HG02943 (cell line): ENCODE results near the gene OCRL.

Source experiments
- ATAC-seq: cut with Tn5 transposase; IDR thresholded peaks from one replicate; pipeline ENCODE4 v1.9.1; 2021; ENCODE audit warnings: mild to moderate bottlenecking, low read depth, moderate library complexity; ENCODE audit not compliant: unreplicated experiment

Gene OCRL

DNA sequence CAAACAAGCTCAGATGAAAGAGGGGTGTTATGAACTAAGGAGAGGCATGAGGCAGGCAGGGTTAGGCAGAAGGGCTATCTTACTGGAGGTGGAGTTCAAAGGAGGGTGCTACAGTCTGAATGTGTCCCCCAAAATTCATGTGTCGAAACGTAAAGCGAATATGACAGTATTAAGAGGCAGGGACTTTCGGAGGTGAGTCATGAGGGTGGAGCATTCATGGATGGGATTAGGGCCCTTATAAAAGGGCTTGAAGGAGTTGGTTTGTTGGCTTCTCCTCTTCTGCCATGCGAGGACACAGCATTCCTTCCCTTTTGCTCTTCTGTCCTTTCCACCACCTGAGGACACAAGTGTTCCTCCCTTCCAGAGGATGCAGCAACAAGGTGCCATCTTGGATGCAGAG, 91.8 kb downstream of the OCRL start:
- ATAC-seq, result no peak

DNA sequence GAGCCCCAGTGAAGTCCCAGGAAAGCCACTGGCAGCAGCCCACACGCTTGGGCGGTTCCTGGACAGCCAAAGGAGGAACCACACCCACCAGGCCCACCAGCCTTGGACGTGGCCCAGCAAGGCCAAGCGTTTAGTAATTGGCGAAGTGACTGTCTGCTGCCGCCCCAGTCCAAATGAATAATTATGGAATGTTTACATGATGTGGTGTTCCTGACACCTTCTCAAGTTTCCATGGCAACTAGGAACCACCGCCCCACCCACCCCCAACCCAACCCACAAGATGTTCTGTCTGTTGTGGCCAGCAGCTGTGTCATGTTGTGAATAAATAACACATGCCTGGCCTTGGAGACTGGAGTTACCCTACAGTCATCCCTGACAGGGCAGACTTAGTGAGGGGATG, 92.4 kb downstream of the OCRL start:
- ATAC-seq, result no peak

DNA sequence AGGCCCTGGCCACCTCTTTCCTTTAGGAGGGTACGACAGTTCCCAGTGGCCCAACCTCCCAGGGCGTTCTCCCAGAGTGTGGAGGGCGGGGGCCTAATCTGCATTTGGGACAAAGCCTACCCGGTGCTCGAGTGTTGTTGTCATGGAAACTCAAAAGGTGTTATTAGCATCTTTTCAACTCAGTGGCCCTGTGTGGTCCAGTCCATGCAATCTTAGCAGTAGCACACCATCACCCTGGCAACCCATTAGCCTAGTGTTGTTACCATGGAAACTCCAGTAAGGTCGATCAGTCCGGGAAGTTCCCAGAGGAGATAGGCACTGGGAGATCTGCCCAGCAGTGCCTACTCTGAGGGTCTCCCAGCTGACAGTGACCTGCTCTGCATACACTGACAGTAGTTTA, 94.5 kb downstream of the OCRL start:
- ATAC-seq, result no peak

DNA sequence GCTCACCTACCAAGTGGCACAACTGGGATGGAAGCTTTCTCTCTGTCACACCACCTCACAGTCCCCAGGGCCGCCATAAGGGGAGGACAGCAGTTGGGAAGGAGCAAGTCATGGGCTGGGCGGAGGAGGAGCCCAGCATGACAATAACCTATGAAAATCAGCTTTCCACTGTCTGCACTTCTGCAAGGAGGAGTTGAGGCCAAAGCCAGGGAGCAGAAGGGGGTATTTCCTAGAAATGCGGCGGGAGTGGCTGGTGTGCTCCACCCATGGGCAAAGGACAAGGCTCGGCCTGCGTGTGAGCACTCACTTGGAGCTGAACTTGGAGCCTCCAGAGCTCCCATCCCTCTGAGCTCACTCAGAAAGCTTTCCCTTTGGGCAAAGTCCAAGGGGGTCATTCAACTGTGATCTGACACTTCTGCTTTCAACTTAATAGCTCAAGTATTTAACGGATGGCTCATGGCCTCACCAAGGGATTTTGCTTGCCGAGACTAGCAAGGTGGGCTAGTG, 96.2 kb downstream of the OCRL start:
- no peak for ATAC-seq

DNA sequence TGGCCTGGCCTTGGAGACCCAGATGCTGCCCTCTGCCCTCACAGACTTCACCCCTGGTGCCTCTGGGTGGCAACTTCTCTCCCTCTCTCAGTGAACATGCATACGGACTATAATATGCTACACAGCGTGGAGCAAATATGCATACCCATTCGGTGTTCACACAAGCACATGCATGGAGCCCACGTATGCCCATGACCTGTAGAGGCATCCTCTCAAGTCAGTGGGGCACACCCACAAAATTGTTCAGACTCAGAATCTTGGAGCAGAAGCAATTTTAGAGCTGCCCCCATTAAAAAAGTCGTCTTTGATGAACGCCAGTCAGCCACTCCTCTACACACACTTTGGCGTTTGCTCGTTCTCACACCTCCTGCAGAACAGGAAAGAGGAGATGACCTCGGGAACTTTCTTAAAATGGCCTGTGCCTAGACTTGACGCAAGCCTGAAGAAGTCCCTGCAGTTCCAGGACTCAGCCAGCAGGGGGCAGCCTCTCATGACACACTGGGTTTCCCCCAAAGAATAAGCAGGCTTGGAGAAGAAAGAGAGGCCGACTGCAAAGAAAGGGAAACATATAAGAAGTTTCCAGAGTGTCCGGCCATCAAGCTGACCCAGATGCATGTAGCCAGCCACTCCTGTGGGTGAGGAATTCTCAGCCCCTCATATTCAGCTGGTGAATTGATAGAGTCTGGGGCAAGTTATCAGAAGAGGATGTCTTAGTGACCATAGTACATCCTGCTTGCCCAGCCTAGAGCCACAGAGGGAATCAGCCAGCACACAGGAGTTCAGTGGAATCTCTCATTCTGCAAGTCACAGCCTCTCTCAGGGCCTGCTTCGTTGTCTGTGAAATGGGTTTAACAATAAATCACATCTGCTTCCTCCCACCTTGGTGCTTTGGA, 97.4 kb downstream of the OCRL start:
- ATAC-seq, result no peak

DNA sequence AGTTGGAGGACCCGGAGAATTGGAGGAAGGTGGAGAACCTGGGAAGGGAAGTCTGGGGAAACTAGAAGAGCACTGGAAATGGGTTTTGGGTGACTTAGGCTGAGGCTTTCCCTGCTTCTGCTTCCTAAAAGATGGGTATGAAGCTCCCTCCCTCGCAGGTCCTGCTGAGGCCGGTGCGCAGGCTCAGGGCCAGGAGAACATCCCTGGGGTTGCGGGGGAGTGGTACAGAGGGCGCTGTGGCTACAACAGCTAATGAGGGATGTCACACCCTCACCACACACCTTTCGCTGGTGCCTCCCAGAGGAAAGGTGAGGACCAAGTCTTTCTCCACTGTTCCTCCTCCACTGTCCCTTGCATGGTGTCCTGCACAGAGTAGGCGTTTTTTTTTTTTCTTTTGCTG, 98.9 kb downstream of the OCRL start:
- ATAC-seq, result no peak

DNA sequence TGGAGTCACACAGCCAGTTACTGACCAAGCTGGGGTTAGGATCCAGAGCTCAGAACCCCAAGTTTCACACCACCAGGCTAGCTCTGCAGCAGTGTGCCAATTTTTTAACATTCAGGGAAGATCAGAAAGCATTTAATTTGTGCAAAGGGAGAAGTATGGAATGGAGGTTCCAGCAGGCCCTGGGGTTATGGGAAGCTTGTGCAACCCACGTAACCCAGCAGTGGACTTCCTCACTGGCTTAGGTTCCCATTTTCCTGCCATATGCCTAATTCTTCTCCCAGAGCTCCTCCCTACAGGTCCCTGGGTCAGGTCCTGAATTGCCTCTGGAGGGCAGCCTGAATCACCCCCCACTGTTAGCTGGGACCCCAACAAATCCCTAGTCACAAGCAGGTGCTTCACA, 100.7 kb downstream of the OCRL start:
- ATAC-seq, result no peak

DNA sequence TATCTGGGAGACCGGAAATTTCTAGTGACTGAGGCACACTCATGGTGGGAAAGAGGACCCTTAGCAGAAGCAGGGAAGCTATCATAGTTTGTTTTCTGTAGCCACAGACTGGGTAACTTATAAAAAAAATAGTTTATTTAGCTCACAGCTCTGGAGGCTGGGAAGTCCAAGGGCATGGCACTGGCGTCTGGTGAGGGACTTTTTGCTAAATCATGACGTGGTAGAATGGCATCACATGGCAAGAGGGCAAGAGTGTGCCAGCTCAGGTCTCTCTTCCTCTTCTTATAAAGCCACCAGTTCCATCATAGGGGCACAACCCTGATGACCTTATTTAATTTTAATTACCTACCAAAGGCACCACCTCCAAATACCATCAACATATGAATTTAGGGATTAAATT, 101.4 kb downstream of the OCRL start:
- no peak for ATAC-seq

DNA sequence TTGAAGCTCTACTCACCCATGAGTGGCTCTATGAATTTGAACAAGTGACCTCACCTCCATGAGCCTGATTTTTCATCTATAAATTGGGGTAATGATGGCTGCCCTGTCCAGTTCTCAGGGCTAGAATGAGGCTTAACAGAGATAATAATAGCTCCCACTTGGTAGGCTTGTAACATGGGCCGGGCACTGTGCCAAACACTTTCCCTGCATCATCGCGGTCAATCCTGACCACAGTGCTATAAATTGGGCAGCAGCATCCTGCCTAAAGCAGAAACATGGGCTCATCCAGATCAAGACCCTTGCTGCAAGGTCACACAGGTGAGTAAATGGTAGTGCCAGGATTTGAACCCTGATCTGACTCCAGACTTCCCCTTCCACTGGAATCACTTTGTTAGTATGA, 101.9 kb downstream of the OCRL start:
- no peak for ATAC-seq
